ENCODE measurements around the gene TYMS. TPM values are rescaled to one million over a fixed set of nuclear protein-coding genes. Genes with fewer than 3 reads are reported as not detected.

TYMS gene
- total and polyA plus RNA-seq, 2 donors (not counting 3 experiments of a cell fraction or from before 2014, with no cell fraction given): 136 to 200 TPM

GRCh38 chr18:653512-653911 is 3.9 kb upstream of the TYMS start:
- ChIA-PET POLR2A (no interaction called here), CTCF (interaction anchor here (1.7 to 2.1 kb wide), 2 partner anchors 10 to 28 kb away, joined by 5 to 9 read pairs; no protein-coding TSS in a partner anchor)
- Histone ChIP-seq H3K9me3 (replicated peaks; ENCODE audit: control insufficient read depth, insufficient read depth, low read length) (no peaks in the 10 kb centered on the region), H3K36me3 (ENCODE audit: control insufficient read depth in 2 of 2, extremely low read depth in 1 of 2, insufficient read depth in 2 of 2, low read length in 2 of 2) (no peaks in the 10 kb centered on the region), H2AFZ (ENCODE audit: low read depth, low read length) (no peak overlapping the region), H3K4me1 (ENCODE audit: control insufficient read depth, extremely low read depth, insufficient read depth, low read length) (no peaks in the 10 kb centered on the region), H3K27me3 (ENCODE audit: control insufficient read depth in 2 of 2, insufficient read depth in 2 of 2, low read length in 2 of 2) (no peaks in the 10 kb centered on the region), H4K20me1 (replicated peaks; ENCODE audit: control insufficient read depth, extremely low read depth, insufficient read depth, low read length) (no peaks in the 10 kb centered on the region), H3K9ac (replicated peaks; ENCODE audit: extremely low read depth, insufficient read depth, low read length) (no peak overlapping the region), H3K9me1 (replicated peaks; ENCODE audit: control insufficient read depth, extremely low read depth, insufficient read depth, low read length) (no peaks in the 10 kb centered on the region), H3K27ac (ENCODE audit: insufficient read depth, low read depth, low read length) (no peak overlapping the region), H3K79me2 (ENCODE audit: control insufficient read depth, insufficient read depth, low read length) (peaks cover 3% of the 10 kb centered on the region), H3K4me2 (ENCODE audit: insufficient read depth, low read length) (no peak overlapping the region), H3K4me3 (replicated peaks in 1 of 3; ENCODE audit: insufficient read depth in 1 of 3, low read depth in 1 of 3, low read length in 3 of 3) (no peak overlapping the region)
- BruUV-seq (replicated peaks): no TSS peak
- TF ChIP-seq MYC (IDR thresholded peaks at IDR 0.05; ENCODE audit: low read depth, low read length) (no peak), POLR2A (IDR thresholded peaks at IDR 0.05; ENCODE audit: low read depth, low read length) (no peak), GATA2 (IDR thresholded peaks at IDR 0.05; ENCODE audit: insufficient read depth, insufficient read length, low read depth, low read length) (no peak), JUN (IDR thresholded peaks at IDR 0.05; ENCODE audit: borderline replicate concordance, insufficient read depth, insufficient read length, low read depth) (no peak), POLR2AphosphoS5 (IDR thresholded peaks at IDR 0.05; ENCODE audit: insufficient read depth, low read depth, low read length) (no peak), FOS (IDR thresholded peaks at IDR 0.05; ENCODE audit: borderline replicate concordance, insufficient read depth, low read length) (no peak), CTCF (IDR thresholded peaks at IDR 0.05; ENCODE audit: extremely low read depth in 1 of 2, insufficient read depth in 1 of 2, low read depth in 1 of 2, low read length in 2 of 2) (no peak), EZH2 (IDR thresholded peaks at IDR 0.05; ENCODE audit: borderline replicate concordance, low read depth, low read length, severe bottlenecking) (no peak), MAX (IDR thresholded peaks at IDR 0.05; ENCODE audit: insufficient read depth, insufficient read length) (no peak)
- FAIRE-seq (no peak), DNase-seq (ENCODE audit: low read depth, low spot score) (no peak)
- intact Hi-C loops (cut with micrococcal nuclease): loop anchor here (10.0 kb wide), 1 partner anchor 181 kb away; no protein-coding TSS in a partner anchor
- dilution Hi-C loops (cut with MboI; ENCODE audit: extremely low pct_ligation_motif_present, low sequenced_read_pairs): no loop called here
